Stimulated activated CD8-positive, alpha-beta memory T cell treated with anti-CD3 and anti-CD28 coated beads, Interleukin-15, amount 100 ng/mL, for 4 hours (primary cell): Measurements from ENCODE around the gene DCAF7.

ENCODE experiments used
- DNase-seq, 2 donors: peaks; one replicate each; pipeline ENCODE4 v3.0.0-alpha.2; 2020; ENCODE audit warnings: low read depth in 2 of 2

The DCAF7 gene

GRCh38 chr17:63524051-63524450, 26.2 kb upstream of the DCAF7 start:
- DNase-seq, result no peak

- DNase-seq, result no peak
These were observed 24.9 kb upstream of the DCAF7 start for GRCh38 chr17:63525190-63525946.

DNA sequence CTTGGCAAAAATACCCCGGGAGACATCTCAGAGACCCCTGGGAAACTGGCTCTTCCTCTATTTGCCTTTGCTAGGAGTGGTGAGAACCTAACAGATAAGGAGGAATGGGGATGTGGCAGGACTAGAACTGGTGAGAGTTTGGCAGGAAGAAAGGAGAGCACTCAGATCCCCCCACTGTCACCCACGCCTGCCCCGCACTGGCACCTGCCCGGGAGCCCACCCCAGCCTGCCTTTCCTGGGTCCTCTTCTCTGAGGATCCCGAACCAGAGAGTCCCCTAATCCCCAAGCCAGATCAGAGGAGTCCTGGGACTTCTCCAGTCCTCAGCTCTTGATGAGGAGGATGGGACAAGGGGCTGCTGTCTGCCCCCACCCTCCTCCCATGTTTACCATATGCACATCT, 23.4 kb upstream of the DCAF7 start:
- no peak for DNase-seq

DNA sequence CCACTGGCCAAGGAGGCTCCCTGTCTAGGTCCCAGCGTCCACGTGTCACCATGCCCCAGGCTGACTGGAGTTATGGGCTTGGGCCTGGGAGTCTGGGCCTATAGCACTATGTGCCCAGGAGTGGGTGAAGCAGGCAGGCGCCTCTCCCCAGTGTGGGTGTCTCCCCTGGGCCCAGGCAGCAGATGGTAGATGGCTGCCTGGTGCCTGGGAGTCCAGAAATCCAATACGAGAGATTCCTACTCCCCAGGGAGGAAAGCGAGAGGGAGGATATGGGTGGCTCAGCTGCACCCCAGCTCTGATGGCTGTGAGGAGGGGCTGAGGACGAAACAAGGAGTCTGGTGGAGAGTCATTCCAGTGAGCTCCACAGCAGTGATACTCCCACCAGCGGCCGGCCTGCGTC, 22.1 kb upstream of the DCAF7 start:
- DNase-seq, result no peak

- no peak for DNase-seq
These were observed 20.3 kb upstream of the DCAF7 start for GRCh38 chr17:63529711-63530556.

GRCh38 chr17:63530557-63531021, 19.7 kb upstream of the DCAF7 start:
- no peak for DNase-seq

DNA sequence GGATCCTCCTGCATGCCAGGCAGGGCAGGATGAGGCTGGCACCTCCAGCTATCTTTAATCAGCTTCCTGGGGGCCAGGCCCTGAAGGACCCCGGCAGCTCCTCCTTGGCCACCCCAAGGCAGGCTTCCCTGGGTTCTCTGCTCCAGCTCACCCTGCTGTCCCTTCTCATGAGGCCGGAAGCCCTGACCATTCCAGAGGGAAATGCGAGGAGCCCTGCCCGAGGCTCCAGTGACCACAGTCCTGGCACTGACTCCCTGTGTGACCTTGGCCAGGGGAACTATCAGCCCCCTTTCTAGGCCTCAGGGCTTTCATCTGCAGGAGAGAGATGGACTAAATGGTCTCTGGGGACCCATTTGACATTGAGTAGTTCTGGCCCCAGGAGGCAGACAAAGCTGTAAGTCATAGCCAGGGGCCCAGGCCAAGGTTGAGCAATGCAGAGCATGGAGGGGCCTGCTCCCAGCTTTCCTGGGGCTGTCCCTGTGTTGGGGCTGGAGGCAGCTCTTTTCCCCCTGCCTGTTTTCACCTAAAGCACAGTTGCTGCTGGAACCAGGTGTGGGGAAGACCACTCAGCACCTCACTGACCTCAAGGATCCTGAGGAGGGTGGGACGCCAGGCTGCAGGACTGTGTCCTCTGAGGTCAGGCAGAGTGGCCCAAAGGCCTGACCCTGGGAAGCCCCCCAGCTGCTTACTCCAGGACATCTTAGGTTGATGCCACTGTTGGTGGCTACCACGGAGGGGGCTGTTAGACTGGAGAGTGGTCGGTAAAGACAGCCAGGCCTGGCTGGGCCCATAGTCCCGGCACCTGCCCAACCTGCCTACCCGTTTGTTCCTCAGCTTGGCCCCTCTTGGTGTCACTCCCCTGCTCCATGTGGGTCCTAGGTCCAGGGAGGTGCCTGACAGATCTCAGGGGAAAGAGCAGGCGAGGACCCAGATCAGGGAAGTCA, 19.0 kb upstream of the DCAF7 start:
- DNase-seq, result no peak

GRCh38 chr17:63533433-63534077, 16.7 kb upstream of the DCAF7 start:
- DNase-seq, result no peak

DNA sequence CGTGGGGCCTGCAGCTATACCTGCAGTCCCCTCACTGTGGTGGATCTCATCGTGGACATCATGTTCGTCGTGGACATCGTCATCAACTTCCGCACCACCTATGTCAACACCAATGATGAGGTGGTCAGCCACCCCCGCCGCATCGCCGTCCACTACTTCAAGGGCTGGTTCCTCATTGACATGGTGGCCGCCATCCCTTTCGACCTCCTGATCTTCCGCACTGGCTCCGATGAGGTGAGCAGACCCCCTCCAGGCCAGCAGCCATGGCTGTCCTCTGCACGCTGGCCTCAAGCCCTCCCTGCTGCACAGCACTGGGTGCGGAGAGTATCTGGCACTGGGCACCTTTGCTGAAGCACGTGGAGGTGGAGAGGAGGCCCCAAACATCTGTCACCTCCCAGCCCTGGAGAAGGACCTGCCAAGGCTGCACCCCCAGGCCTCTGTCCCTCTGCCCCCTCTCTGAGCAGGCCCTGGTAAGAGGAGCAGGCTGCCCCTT, 16.2 kb upstream of the DCAF7 start:
- DNase-seq, result no peak

DNA sequence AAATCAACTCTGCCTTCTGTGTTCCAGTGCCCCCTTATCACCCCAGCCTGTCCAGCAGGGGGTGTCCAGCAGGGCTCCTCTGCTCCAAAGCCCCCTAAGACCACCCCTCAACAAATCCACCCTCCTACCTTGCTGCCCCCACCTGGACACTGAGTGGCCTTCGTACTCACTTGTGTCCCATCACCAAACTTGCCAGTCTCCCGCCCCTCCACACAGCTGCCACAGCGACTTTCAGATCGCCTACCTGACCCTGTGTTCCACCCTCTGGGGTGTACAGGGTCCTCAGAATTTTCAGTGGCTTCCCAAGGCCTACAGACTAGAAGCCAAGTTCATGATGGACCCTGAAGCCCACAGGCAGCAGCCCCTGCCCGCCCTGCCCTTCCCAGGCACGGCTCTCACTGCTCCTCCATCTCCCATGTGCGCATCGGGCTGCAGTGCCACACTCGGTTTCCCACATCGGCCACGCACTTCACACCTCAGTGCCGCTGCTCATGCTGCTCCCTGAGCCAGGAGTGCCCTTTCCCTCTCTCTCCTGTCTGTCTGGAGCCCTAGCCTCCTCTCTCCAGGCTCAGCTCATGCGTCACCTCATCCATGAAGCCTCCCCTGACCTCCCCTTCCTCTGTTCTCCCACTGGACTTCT, 15.3 kb upstream of the DCAF7 start:
- no peak for DNase-seq

DNA sequence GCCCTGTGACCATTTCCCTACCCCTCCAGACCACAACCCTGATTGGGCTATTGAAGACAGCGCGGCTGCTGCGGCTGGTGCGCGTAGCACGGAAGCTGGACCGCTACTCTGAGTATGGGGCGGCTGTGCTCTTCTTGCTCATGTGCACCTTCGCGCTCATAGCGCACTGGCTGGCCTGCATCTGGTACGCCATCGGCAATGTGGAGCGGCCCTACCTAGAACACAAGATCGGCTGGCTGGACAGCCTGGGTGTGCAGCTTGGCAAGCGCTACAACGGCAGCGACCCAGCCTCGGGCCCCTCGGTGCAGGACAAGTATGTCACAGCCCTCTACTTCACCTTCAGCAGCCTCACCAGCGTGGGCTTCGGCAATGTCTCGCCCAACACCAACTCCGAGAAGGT, 14.6 kb upstream of the DCAF7 start:
- DNase-seq, result no peak

DNA sequence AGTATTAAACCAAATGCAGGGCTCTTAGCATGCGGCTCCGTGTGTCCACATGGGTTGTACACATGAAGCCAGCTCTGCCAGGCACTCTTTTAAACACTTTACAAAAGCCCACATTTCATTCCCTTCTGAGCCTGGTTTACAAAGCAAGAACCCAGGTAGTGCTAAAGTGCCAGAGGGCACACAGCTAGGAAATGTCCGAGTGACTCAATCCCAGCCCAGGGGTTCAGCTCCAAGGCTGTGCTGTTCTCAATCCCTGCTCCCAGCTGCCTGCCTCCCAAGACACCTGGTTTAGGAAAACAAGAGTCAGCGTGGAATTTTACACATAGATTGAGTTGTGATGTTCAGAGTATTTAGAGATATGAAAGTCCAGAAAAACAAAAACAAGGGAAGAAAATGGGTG, 13.3 kb upstream of the DCAF7 start:
- DNase-seq, result no peak

DNA sequence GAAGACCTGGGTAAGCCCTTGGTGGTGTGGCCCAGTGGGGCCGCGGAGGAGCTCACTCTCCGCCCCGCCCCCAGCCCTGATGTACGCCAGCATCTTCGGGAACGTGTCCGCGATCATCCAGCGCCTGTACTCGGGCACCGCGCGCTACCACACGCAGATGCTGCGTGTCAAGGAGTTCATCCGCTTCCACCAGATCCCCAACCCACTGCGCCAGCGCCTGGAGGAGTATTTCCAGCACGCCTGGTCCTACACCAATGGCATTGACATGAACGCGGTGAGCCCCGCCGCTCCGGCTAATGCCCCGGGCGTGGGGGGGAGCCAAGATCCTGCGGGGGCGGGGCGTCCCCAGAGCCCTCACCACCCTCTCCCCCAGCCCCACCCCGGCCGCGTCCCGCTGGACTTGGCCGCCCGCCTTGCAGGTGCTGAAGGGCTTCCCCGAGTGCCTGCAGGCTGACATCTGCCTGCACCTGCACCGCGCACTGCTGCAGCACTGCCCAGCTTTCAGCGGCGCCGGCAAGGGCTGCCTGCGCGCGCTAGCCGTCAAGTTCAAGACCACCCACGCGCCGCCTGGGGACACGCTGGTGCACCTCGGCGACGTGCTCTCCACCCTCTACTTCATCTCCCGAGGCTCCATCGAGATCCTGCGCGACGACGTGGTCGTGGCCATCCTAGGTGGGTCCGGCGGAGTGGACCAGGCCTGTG, 12.1 kb upstream of the DCAF7 start:
- no peak for DNase-seq

GRCh38 chr17:63538693-63539595, 11.3 kb upstream of the DCAF7 start:
- no peak for DNase-seq

DNA sequence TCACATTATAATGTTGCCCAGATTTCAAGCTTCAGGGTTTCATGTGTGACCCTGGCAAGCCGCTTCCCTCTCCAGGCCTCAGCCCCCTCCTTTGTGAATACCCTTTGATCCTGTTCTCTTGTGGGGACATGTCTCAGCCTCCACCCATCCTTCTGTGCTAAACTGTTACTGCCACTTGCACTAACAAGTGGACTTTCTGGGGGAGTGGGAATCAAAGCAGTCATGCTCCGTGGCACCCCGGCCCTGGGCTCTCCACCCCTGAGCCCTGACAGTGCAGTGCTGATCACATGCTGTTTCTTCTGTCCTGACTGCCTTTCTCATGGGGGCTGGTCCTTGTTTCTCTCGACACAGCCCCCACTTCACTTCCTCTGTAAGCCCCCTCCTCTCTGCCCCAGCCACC, 9.7 kb upstream of the DCAF7 start:
- no peak for DNase-seq

DNA sequence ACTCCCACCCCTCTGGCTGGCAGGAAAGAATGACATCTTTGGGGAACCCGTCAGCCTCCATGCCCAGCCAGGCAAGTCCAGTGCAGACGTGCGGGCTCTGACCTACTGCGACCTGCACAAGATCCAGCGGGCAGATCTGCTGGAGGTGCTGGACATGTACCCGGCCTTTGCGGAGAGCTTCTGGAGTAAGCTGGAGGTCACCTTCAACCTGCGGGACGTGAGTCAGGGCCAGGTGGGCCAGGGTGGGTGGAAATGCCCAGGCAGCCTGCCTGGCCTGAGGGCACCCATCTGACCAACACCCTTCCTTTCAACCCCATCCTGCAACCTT, 8.1 kb upstream of the DCAF7 start:
- DNase-seq, result no peak

- DNase-seq, result no peak
These were observed 7.1 kb upstream of the DCAF7 start for GRCh38 chr17:63542942-63543821.

DNA sequence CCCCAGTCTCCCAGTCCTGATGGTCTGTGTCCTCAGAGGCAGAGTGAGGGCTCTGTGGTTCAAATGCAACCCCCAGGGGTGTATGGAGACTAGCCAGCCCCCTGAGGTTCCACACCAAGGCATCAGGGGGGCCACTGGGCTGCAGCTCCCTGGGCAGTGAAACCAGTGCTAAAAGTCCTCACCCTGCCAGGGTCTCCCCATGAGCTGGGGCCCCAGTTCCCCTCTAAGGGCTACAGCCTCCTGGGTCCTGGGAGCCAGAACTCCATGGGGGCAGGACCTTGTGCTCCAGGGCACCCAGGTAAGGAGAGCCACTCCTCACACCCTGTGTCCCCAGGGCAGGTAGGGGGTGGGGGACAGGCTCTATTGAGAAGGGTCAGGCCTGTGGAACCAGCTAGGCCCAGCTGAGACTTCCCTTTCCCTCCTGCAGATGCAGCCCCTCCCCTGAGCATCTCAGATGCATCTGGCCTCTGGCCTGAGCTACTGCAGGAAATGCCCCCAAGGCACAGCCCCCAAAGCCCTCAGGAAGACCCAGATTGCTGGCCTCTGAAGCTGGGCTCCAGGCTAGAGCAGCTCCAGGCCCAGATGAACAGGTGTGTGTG, 6.4 kb upstream of the DCAF7 start:
- DNase-seq, result no peak
